ENCODE data around the gene MEIS3.
"Not testable (repeated sequence)": the region's sequence is repeated elsewhere in the genome, so short reads cannot be mapped to it uniquely, and the experiment has no call there.

Gene MEIS3

DNA sequence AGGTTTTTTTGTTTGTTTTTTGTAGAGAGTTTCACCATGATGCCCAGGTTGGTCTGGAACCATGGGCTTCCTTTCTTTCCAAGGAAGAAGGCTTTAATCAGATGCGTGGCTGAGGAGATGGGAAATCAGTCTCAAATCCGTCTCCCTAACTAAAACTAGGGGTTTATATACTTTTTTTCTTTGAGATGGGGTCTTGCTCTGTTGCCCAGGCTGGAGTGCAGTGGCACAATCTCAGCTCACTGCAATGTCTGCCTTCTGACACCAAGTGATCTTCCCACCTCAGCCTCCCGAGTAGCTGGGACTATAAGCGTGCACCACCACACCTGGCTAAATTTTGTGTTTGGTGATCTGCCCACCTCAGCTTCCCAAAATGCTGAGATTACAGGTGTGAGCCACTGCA is 34.8 kb downstream of the MEIS3 start:
- DNase-seq (ENCODE audit: low read depth) = not testable (repeated sequence)

DNA sequence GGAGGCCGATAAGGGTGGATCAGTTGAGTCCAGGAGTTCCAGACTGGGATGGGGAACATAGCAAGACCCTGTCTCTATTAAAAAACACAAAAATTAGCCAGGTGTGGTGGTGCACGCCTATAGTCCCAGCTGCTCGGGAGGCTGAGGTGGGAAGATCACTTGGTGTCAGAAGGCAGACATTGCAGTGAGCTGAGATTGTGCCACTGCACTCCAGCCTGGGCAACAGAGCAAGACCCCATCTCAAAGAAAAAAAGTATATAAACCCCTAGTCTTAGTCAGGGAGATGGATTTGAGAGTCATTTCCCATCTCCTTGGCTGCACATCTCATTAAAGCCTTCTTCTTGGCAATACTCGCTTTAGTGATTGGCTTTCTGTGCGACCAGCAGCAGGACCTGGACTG is 35.4 kb downstream of the MEIS3 start:
- not testable (repeated sequence) for DNase-seq (ENCODE audit: low read depth)

DNA sequence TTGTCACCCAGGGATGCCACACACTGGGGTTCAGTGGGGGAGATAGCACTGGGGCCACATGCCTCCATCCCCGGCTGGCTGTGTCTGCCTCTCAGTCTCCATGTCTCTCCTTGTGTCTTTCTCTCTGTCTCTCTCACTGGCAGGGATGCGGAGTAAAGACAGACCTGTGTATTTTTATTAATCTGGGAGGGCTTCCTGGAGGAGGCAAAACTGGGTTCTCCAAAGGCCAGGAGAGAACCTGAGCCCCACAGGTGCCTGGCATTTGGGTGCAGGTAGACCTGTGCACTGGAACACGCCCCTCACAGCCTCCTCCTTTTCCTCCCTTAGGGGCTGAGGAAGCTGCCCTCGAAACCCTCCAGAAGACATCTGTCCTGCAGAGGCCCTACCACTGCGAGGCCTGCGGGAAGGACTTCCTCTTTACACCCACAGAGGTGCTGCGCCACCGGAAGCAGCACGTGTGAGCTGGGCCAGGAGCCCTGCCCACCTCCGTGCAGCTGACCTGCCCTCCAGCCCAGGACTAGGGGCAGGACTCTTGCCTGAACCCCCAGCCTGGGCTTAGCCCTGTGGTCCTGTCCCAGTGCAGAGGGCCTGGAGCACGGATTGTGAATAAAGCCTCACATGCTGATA is 37.6 kb downstream of the MEIS3 start:
- no peak for DNase-seq (ENCODE audit: low read depth)

DNA sequence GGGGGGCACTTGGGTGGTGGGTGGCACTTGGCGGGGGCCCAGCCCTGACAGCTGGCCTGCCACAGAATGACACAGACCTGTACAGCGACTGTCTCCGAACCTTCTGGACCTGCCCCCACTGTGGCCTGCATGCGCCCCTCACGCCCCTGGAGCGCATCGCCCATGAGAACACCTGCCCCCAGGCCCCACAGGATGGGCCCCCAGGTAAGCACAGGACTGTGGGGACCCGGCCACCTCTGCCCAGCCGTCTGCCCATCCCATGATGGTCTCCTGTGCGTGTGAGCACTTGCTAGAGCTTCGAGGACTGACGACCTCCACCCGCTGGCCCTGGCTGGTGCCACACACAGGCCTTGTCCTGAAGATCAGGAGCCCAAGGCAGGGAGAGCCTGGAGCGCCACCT is 38.2 kb downstream of the MEIS3 start:
- no peak for DNase-seq (ENCODE audit: low read depth)

DNA sequence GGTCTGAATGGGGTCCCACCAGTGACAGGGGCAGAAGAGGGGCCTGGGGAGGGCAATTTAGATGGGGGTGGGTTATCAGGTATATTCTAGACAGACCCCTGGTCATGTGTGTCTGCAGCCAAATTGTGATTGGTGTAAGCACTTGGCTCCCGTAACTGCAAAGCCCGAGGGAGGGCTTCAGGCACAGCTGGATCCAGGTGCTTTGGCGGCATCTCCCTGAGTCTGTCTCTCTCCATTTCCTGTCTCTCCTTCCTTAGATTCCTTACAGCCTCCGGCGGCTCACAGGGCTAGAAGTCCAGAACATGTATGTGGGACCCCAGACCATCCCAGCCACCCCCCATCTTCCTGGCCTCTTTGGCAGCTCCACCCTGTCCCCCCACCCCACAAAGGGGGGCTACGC is 38.8 kb downstream of the MEIS3 start:
- no peak for DNase-seq (ENCODE audit: low read depth)

DNA sequence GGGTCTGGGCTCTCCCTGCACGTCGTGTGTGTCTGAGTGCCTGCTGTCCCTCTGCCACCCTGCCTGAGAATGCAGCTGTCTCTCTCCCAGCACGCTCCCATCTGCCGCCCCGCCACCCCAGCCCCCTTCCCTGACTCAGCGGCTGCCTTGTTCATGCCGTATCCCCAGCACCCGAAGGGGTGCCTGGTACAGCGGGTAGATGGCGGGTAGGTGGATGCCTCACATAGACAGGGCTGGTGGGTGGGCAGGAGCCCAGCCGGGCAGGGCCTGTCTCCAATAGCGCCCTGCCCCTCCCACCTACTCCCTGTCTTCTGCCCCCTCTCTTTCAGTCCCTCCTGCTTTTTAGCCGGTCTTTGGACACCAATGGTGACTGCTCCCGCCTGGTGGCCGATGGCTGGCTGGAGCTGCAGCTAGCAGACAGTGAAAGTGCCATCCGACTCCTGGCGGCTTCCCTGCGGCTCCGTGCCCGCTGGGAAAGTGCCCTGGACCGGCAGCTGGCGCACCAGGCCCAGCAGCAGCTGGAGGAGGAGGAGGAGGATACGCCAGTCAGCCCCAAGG is 39.9 kb downstream of the MEIS3 start:
- no peak for DNase-seq (ENCODE audit: low read depth)

DNA sequence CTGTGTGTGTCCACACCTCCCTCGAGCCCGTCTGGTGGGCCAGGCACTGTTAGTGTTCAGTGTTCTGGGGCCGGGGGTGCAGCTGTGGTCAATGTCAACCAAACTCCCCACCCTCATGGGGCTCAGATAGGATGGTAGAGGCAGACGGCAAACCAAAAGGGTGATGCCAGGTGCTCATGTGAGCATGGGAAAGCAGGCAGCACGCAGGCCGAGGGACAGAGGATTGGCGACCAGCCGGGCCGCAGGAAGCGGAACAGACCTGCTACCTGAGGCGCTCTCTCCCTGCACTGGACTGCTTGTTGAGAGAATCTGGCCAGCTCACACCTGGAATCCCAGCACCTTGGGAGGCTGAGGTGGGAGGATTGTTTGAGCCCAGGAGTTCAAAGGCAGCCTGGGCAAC is 41.1 kb downstream of the MEIS3 start:
- no peak for DNase-seq (ENCODE audit: low read depth)

DNA sequence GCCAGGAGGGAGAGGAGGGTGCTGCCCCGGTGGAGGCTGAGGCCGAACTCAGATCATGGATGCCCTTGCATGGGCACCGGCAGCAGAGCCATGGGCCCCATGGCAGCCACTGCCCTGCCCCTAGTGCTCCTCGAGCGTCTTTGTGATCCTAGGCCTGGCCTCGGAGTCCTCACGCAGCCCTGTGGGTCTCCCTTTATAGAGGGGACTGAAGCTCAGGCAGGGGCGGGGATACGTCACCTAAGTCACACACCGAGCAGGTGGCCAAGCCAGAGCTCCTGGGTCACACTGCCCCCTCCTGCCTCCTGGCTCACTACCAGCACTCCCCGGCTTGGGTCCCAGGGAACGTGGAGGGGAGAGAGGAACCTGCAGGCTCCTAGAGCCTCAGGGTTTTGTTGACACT is 41.5 kb downstream of the MEIS3 start:
- no peak for DNase-seq (ENCODE audit: low read depth)

DNA sequence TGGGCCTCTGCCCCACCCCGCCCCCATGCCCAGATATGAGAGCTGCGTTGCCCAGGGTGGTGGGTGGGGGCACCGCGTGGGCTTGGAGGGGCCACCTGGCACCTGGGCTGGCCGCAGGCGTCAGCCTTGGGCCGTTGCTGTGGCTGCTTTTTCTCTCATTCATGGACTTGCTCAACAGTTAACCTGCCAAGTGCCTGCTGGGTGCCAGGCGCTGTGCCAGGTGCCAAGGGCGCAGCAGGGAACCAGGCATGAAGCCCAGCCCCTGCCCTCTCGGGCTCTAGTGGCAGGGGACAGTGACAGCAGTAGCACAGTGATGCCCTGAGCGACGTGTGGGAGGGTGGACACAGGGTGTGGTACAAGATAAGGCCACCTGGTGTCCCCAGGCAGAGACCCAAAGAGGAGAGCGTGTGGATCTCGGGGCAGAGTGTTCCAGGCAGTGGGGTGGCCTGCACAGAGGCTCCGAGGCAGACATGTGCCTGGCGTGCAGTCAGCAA is 42.1 kb downstream of the MEIS3 start:
- no peak for DNase-seq (ENCODE audit: low read depth)

DNA sequence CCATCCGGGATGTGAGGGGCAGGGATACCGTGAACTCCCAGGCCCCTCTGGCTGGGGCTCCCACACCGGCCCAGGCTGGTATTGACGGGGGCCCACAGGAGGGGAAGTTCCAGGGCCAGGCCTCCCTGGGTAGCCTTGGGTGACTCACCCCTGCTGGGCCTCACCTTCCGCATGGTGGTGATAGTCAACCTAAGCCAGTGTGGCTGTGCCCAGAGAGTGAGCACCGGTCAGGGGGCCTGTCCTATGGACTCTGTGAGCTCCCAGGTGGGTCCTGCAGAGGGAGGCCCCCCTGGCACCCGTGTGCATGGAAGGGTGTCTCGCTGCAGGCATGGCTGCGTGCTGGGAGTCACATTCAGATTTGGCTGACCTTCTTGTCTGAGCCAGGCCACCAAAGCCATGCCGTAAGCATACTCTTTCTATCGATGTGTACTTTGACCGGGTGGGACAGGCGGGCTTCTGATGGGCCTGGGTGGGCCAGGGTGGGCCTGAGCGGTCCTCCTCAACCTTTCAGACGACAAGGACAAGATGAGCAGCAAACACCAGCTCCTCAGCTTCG is 42.7 kb downstream of the MEIS3 start:
- DNase-seq (ENCODE audit: low read depth) = no peak

DNA sequence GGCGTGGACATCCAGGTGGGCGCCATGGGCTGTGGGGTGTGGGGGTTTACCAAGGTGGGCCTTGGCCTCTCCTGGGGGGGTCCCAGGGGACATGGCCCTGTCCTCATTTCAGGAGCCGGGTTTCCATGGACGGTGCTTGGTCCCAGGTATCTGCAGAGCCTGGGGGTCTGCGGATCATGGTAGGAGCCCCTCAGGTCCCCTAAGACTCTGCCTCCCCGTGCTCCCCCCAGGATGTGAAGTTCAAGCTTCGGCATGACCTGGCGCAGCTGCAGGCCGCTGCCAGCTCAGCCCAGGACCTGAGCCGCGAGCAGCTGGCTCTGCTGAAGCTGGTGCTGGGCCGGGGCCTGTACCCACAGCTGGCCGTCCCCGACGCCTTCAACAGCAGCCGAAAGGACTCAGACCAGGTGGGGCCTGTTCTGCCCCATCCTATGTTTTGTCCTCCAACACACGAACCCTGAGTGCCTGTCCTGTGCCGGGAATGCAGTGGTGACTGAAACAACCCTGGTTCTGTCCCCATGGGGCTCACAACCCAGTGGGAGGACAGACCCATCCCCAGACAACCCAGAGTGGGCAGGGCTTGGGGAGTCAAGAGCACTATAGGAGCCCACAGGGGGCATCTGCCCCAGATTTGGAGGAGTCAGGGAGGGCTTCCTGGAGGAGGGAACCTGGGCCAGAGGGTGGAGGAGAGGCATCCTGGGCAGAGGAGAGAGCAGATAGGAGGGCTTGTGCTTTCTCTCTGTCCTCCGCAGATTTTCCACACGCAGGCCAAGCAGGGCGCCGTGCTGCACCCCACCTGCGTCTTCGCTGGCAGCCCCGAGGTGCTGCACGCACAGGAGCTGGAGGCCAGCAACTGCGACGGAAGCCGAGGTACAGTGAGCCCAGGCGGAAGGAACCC is 43.4 kb downstream of the MEIS3 start:
- DNase-seq (ENCODE audit: low read depth) = no peak

DNA sequence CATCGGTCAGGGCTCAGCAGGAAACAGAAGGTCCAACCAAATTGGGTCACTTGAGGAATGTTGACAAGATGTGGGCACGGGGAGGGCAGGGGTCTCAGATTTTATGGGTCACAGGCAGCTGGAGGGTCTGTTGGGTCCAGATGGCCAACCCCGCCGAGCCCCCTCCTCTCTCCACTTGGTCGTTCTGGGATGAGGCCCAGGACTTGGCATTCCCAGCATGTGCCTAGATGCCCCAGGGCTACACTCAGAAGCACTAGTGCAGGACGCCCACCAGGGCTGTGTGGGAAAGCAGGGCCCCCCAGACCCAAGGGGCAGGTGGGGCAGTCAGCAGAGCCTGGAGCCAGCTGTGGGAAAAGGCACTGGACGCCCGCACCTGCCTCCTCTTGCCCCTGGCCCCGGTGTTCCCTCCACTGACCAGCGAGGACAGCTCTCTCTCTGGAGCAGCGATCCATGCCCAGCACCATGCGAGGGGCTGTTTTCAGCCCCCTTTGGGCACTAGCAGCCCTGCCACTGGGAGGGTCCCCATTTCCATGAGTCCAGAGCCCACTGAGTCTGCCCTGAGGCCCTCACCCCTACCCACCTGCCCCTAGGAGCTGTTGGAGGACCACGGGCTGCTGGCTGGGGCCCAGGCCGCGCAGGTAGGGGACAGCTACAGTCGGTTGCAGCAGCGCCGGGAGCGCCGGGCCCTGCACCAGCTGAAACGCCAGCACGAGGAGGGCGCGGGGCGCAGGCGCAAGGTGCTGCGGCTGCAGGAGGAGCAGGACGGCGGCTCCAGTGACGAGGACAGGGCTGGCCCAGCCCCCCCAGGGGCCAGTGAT is 44.2 kb downstream of the MEIS3 start:
- DNase-seq (ENCODE audit: low read depth) = no peak

DNA sequence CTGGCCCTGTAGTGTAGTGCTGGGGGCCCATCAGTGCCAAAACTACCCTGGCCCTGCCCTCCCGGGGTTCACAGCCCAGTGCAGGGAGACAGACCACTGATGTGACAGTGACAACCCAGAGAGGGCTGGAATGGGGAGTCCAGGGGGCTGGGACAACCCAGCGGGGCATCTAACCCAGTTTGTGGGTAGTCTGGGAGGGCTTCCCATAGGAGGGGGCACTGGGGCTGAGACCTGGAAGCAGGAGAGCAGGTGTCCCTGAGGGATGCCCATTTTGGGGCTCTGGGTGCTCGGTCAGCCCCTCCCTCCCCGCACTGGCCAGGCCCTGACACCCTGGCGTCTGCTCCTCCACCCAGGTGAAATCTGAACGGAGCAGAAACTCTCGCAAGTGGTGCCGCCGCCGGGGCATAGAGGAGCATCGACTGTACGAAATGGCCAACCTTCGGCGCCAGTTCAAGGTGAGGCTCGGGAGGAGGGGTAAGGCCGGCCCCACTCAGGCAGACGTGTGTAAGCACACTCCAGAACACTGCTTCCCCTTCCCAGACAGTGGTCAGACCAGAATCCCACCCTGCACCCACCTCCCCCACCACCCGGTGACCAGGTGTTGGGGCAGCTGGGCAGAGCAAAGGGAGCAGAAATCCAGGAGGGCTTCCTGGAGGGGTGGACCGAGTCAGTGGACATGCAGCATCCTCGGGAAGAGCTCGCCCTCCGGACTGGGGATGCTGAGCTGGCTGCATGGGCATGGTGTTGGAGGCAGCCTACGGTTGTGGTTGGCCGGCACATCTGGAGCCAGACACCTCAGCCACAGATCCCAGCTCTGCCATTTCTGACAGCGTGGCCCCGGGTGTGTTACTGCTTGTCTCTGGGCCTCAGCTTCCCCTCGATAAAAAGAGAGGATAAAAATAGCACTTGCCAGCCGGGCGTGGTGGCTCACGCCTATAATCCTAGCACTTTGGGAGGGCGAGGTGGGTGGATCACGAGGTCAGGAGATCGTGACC is 45.8 kb downstream of the MEIS3 start:
- DNase-seq (ENCODE audit: low read depth) = no peak

DNA sequence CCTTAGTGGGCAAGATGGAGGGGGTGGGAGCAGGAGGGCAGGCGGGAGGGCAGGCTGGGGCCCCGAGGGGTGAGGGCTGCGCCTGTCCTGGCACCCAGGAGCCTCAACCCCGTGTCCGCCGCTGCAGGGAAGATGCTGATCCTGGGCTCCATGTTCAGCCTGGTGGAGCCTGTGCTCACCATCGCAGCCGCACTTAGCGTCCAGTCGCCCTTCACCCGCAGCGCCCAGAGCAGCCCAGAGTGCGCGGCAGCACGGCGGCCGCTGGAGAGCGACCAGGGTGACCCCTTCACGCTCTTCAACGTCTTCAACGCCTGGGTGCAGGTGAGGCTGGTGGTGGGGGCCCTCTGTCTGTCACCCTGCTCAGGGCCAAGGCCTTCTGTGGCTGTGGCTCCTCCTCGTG is 46.7 kb downstream of the MEIS3 start:
- DNase-seq (ENCODE audit: low read depth) = no peak

DNA sequence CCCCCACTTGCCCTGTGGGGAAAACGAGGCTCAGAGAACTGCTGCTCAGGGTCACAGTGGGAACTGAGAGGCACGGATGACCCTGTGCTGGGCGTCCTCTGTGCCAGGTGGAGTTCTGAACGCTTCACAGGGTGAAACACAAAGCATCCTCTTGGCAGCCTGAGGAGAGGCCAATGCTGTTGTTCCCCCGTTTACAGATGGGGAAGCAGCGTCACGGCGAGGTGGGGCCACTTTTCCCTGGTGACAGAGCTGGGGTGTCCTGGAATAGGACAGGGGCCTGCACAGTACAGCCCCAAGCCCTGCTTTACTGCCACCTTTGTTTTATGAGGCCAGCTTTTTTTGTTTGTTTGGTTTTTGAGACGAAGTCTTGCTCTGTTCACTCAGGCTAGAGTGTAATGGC is 48.1 kb downstream of the MEIS3 start:
- DNase-seq (ENCODE audit: low read depth) = no peak

DNA sequence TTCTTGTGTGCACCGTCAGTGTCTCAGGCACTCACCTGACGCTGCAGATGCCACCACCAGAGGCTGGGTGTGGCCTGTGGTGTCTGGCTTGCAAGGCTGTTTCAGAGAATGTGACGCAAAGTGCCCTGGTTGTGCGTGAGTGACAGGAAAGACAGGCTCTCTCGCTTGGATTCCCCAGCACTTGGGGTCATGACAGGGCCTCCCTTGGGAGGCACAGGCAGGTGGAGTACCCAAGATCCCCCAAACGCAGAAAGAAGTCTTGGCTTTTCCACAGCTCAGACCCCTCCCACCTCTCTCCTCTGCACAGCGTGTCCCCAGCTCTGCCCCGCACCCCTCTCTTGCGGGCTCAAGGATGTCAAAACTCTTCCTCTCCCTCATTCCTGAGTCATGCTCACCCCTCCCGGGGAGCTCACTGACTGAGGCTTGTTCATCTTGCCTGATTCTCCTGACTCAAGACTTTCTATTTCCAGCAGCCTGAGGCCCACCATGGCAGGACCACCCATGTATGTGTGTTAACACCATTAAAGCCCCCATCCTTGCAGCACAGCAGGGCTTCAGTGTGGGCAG is 49.2 kb downstream of the MEIS3 start:
- DNase-seq (ENCODE audit: low read depth) = no peak

DNA sequence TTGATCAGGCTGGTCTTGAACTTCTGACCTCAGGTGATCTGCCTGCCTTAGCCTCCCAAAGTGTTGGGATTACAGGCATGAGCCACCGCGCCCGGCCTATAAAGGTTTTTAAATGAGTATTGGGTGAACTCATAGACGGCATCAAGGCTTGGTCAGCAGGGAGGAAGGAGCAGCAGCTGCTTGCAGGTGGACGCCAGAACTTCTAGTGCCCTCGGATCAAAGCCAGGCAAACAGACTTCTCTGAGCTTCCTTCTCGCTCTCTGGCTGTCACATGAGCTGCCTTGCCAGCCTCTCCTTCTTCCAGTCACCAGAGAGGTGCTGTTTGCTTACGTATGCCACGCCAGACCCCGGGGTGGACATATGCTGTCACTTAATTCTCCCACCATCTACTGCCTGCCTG is 53.9 kb downstream of the MEIS3 start:
- not testable (repeated sequence) for DNase-seq (ENCODE audit: low read depth)

DNA sequence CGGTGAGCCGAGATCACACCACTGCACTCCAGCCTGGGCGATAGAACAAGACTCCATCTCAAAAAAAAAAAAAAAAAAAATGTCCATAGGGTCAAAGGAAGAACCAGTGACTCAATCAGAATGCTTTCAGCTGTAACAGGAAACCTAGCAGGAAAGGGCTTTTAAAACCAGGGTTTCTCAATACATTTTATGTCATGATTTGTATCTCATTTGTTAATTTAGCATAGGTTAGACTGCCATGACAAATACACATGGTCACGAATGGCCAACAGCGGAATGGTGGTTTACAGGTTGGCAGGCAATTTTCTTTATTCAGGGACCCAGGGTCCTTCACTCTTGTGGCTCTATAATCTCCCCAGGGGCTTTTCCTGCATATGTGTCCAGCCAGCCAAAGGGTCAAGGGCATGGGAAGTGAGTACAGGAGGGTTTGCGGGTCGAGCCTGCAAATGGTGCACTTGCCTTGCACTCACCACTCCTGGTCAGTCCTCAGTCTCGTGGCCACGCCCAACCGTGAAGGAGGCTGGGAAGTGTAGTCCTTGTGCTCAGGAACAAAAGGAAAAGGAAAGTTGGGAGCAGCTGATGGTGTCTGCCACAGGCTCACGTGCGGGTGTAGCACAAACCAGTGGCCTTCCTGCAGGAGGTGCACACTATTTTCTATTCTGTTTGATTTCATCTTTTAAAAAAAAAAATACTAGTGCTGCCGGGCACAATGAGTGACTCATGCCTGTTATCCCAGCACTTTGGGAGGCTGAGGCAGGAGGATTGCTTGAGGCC is 55.4 kb downstream of the MEIS3 start:
- no peak for DNase-seq (ENCODE audit: low read depth)

DNA sequence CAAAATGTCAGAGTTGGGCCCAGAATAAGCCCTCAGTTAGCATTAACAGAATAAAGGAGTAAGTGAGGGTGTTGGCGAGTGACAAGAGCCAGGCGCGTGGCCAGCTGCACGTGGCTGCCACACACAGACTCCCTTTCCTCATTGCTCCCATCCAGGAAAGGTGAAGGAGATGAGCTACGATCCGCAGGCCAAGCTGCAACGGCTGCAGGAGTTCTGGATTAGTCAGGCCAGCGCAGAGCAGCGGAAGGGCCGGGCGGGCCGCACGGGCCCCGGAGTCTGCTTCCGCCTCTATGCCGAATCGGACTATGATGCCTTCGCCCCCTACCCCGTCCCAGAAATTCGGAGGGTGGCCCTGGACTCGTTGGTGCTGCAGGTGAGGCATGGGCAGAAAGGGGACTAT is 57.0 kb downstream of the MEIS3 start:
- no peak for DNase-seq (ENCODE audit: low read depth)

DNA sequence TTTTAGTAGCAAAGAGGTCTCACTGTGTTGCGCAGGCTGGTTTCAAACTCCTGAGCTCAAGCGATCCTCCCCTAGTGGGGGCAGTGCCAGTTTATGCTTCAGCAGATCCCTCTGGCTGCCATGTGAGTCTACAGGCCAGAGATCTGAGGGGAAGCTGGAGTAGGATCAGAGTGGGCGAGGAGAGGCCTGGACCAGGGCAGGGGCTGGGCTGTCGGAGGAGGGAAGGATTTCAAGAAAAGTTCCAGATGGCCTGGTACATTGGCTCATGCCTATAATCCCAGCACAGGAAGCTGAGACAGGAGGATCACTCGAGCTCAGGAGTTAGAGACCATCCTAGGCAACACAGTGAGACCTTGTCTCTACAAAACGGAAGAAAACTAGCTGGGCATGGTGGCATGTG is 60.4 kb downstream of the MEIS3 start:
- no peak for DNase-seq (ENCODE audit: low read depth)

Measured in HS-27A (cell line).